Stimulated activated naive CD8-positive, alpha-beta T cell treated with anti-CD3 and anti-CD28 coated beads, Interleukin-15, amount 100 ng/mL, for 72 hours (primary cell): ENCODE measurements around the gene ZBTB43.

Experiments
- ATAC-seq: fragments of 150-1000 bp; cut with Tn5 transposase; 2 replicates; pipeline ENCODE4 v1.10.0; 2021; ENCODE audit warnings: mild to moderate bottlenecking, moderate library complexity
- DNase-seq, 2 donors: peaks; one replicate each; pipeline ENCODE4 v3.0.0; 2021 to 2022
- H3K27ac Mint-ChIP-seq, 2 donors: one replicate each; pipeline ENCODE4 v1.8.0; 2022; ENCODE audit warnings: mild to moderate bottlenecking in 2 of 2, mixed read lengths in 2 of 2, moderate library complexity in 2 of 2
- H3K27me3 Mint-ChIP-seq: one replicate; pipeline ENCODE4 v1.8.0; 2022; ENCODE audit warnings: mixed read lengths
- H3K4me1 Mint-ChIP-seq: one replicate; pipeline ENCODE4 v1.8.0; 2022; ENCODE audit warnings: mild to moderate bottlenecking, mixed read lengths
- H3K4me3 Mint-ChIP-seq, 2 donors: one replicate each; pipeline ENCODE4 v1.8.0; 2022; ENCODE audit warnings: mild to moderate bottlenecking in 2 of 2, mixed read lengths in 2 of 2, moderate library complexity in 1 of 2
- H3K9me3 Mint-ChIP-seq, 2 donors: one replicate each; pipeline ENCODE4 v1.8.0; 2022; ENCODE audit warnings: mixed read lengths in 2 of 2

The ZBTB43 gene

DNA sequence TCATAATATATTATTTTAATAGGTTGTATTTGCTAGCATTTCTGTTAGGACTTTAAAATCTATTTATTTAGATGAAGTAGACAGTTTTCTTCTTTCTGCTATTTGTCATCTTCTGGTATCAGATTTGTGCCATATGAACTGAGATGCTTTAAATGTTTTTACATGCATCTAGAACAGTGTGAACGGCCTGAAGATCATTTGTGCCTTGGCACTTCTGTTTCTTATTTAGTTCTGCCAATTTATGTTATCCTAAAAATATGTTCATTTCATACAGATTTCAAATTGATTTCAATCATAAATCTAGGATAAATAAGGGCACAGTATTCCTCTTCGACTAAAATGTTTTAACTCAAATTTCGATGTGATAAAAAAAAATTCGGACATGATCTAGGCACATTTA, 71.7 kb downstream of the ZBTB43 start:
- peak overlapping the region in 1 of 2 donors; percentile 68 for H3K27ac Mint-ChIP-seq
- ATAC-seq = no peak

DNA sequence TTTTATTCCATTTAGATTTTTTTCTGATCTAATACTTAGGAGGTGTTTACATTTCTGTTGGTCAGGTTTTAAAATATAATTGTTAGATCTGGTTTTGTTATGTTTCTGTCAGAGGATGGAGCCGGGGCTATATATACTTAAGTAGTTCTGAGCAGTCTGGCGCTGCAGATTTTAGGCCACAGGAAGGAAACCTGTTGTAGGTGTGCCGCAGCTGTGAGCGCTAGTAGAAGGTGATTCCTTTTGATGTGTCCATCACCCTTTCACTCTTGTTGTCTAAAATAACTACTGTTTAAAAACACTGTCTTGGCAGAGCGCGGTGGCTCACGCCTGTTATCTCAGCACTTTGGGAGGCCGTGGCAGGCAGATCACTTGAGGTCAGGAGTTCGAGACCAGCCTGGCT, 72.6 kb downstream of the ZBTB43 start:
- Mint-ChIP-seq H3K4me1 (peaks cover 35% of the 10 kb centered on the region), H3K4me3 (no peak overlapping the region), H3K9me3 (no peaks in the 10 kb centered on the region), H3K27me3 (no peaks in the 10 kb centered on the region), H3K27ac (no peak overlapping the region)
- DNase-seq (no peak), ATAC-seq (no peak)

More for the DNA sequence above, 71.7 kb downstream of the ZBTB43 start:
- Mint-ChIP-seq H3K4me3 (no peak overlapping the region), H3K27me3 (no peaks in the 10 kb centered on the region), H3K4me1 (peaks cover 40% of the 10 kb centered on the region), H3K9me3 (no peaks in the 10 kb centered on the region)
- no peak for DNase-seq

- Mint-ChIP-seq H3K4me1 (peaks cover 24% of the 10 kb centered on the region), H3K4me3 (no peak overlapping the region), H3K27me3 (no peaks in the 10 kb centered on the region), H3K9me3 (no peaks in the 10 kb centered on the region), H3K27ac (no peak overlapping the region)
- DNase-seq (no peak), ATAC-seq (no peak)
Observed at GRCh38 chr9:126879288-126879687, 74.4 kb downstream of the ZBTB43 start.

DNA sequence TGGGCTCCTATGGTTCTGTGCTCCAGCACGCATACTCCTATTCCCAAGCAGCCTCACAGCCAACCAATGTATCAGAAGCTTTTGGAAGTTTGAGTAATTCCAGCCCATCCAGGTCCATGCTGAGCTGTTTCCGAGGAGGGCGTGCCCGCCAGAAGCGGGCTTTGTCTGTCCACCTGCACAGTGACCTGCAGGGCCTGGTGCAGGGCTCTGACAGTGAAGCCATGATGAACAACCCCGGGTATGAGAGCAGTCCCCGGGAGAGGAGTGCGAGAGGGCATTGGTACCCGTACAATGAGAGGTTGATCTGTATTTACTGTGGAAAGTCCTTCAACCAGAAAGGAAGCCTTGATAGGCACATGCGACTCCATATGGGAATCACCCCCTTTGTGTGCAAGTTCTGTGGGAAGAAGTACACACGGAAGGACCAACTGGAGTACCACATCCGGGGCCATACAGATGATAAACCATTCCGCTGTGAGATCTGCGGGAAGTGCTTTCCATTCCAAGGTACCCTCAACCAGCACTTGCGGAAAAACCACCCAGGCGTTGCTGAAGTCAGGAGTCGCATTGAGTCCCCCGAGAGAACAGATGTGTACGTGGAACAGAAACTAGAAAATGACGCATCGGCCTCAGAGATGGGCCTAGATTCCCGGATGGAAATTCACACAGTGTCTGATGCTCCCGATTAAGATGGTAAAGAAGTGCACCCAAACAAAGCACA, 75.5 kb downstream of the ZBTB43 start:
- ATAC-seq (no peak), DNase-seq (no peak)
- no peaks in the 10 kb centered on the region for H3K27me3 Mint-ChIP-seq
- H3K27ac Mint-ChIP-seq = no peak overlapping the region
- no peaks in the 10 kb centered on the region for H3K9me3 Mint-ChIP-seq
- H3K4me3 Mint-ChIP-seq = no peak overlapping the region
- H3K4me1 Mint-ChIP-seq = peaks cover 19% of the 10 kb centered on the region

GRCh38 chr9:126880947-126881332, 76.1 kb downstream of the ZBTB43 start:
- peaks cover 18% of the 10 kb centered on the region for H3K4me1 Mint-ChIP-seq
- no peak for DNase-seq
- no peaks in the 10 kb centered on the region for H3K9me3 Mint-ChIP-seq
- no peak for ATAC-seq
- H3K4me3 Mint-ChIP-seq = no peak overlapping the region
- H3K27ac Mint-ChIP-seq = no peak overlapping the region
- no peaks in the 10 kb centered on the region for H3K27me3 Mint-ChIP-seq

- H3K27ac Mint-ChIP-seq = no peak overlapping the region
- no peak overlapping the region for H3K4me3 Mint-ChIP-seq
- DNase-seq (no peak), ATAC-seq (no peak)
- H3K4me1 Mint-ChIP-seq = no peaks in the 10 kb centered on the region
- H3K27me3 Mint-ChIP-seq = no peaks in the 10 kb centered on the region
- no peaks in the 10 kb centered on the region for H3K9me3 Mint-ChIP-seq
Observed at GRCh38 chr9:126882746-126883145, 77.9 kb downstream of the ZBTB43 start.

GRCh38 chr9:126883636-126884035, 78.8 kb downstream of the ZBTB43 start:
- Mint-ChIP-seq H3K4me1 (no peaks in the 10 kb centered on the region), H3K4me3 (no peak overlapping the region)

GRCh38 chr9:126885131-126885641, 80.3 kb downstream of the ZBTB43 start:
- Mint-ChIP-seq H3K27ac (no peak overlapping the region), H3K9me3 (no peaks in the 10 kb centered on the region), H3K4me1 (no peaks in the 10 kb centered on the region), H3K4me3 (no peak overlapping the region), H3K27me3 (no peaks in the 10 kb centered on the region)
- ATAC-seq (no peak), DNase-seq (no peak)

More at GRCh38 chr9:126883636-126884035, 78.8 kb downstream of the ZBTB43 start:
- no peak for DNase-seq
- no peaks in the 10 kb centered on the region for H3K27me3 Mint-ChIP-seq
- no peak for ATAC-seq
- H3K27ac Mint-ChIP-seq = no peak overlapping the region
- H3K9me3 Mint-ChIP-seq = no peaks in the 10 kb centered on the region

DNA sequence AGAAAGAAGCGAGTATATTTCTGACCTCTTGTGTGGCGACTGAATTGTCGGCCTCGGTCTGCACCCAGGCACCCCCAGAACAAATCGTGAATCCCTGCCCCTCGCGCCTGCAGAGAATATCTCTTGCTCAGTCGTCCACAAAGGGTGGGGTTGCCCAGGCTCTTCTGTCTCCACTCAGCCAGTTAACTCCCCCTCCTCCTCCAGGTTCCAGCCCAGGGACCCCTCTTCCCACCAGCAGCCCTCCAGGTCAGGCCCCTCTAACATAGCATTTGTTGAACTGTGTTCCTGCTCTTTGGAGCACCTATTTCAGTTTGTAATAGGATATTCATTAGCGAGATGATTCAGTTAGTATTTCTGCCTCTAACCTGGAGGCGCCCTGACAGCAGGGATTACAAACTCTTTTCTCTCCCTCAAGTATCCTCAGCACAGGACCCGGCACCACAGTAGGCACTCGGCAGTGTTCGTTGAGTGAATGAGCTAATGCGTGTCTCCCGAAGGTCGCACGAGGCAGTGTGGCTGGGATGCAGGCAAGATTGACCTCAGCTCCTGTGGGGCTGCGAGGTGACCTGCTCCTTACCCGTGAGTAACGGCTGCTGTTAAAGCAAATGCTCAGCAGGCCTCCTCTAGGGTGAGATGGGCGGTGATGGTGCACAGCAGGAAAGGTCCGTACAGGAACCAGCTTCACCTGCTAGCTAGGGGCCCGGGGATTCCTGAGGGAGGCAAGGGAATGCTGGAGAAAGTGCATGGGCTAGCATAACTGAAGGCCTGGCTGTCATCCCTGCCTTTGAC, 81.4 kb downstream of the ZBTB43 start:
- no peak for DNase-seq
- H3K4me3 Mint-ChIP-seq = no peak overlapping the region
- no peak overlapping the region for H3K27ac Mint-ChIP-seq
- no peak for ATAC-seq
- H3K9me3 Mint-ChIP-seq = no peaks in the 10 kb centered on the region
- no peaks in the 10 kb centered on the region for H3K27me3 Mint-ChIP-seq
- H3K4me1 Mint-ChIP-seq = no peaks in the 10 kb centered on the region

- no peak overlapping the region for H3K27ac Mint-ChIP-seq
- DNase-seq = no peak
- no peak for ATAC-seq
- no peaks in the 10 kb centered on the region for H3K4me1 Mint-ChIP-seq
- H3K4me3 Mint-ChIP-seq = no peak overlapping the region
- H3K9me3 Mint-ChIP-seq = no peaks in the 10 kb centered on the region
- no peaks in the 10 kb centered on the region for H3K27me3 Mint-ChIP-seq
Observed at GRCh38 chr9:126886897-126887296, 82.1 kb downstream of the ZBTB43 start.
